Ovary (tissue), 3 donors: ENCODE measurements around the gene BBLN.

Experiments used
- CTCF ChIP-seq, 3 donors: fragments of 450-650 bp in 2 of 3; fragments of 200-600 bp in 1 of 3; IDR thresholded peaks; one replicate each; pipeline versions ENCODE4 v1.5.1 to v1.8.0; 2016 to 2022; ENCODE audit warnings: antibody characterized with exemption in 3 of 3, mild to moderate bottlenecking in 1 of 3
- EP300 ChIP-seq: sonication (generic); formaldehyde crosslinking; IDR thresholded peaks from one replicate; pipeline ENCODE4 v1.6.1; 2017; ENCODE audit warnings: antibody characterized with exemption
- POLR2A ChIP-seq: fragments of 450-650 bp; IDR thresholded peaks from one replicate; pipeline ENCODE4 v1.6.1; 2017; ENCODE audit warnings: antibody characterized with exemption, mild to moderate bottlenecking, moderate library complexity
- donor health status: DM: no; HTN: no; CAD: no.

GRCh38 chr9:128142061-128142460 lies 18.0 kb upstream of the BBLN start:
- TF ChIP-seq CTCF (IDR thresholded peaks at IDR 0.05) (no peak), POLR2A (no peak), EP300 (no peak)
